H1 (cell line): ENCODE results near the gene RNF141. TPM values are rescaled to one million over a fixed set of nuclear protein-coding genes. Genes with fewer than 3 reads are reported as not detected.

ENCODE experiments used
- CBX5 ChIP-seq: fragments of 300-800, 300-1000 bp; sonication (generic); IDR thresholded peaks from 2 replicates; pipeline ENCODE4 v1.7.1; 2016; ENCODE audit warnings: antibody characterized with exemption, low read length, low read depth
- CBX8 ChIP-seq: fragments of 300-800, 300-1000 bp; sonication (generic); IDR thresholded peaks from 2 replicates; pipeline ENCODE4 v1.7.1; 2016; ENCODE audit warnings: low read depth, low read length, borderline replicate concordance
- CTBP2 ChIP-seq: IDR thresholded peaks from 2 replicates; pipeline ENCODE4 v1.7.0; 2011; ENCODE audit warnings: borderline replicate concordance, mild to moderate bottlenecking, moderate library complexity, mixed read lengths, low read length; ENCODE audit not compliant: insufficient read depth, insufficient read length
- E2F6 ChIP-seq: IDR thresholded peaks from 2 replicates; pipeline ENCODE4 v1.6.1; 2012; ENCODE audit warnings: inconsistent platforms
- EP300 ChIP-seq, 2 experiments: IDR thresholded peaks; 1 replicate in 1 of 2; 2 replicates in 1 of 2; pipeline ENCODE4 v1.6.1; 2011 to 2012; ENCODE audit warnings: low read depth in 2 of 2, low read length in 2 of 2, mild to moderate bottlenecking in 2 of 2, borderline replicate concordance in 1 of 2, inconsistent platforms in 1 of 2, moderate library complexity in 1 of 2
- EZH2 ChIP-seq: fragments of 200-600 bp; sonication (generic); IDR thresholded peaks from 2 replicates; pipeline ENCODE4 v1.7.1; 2012; ENCODE audit warnings: low read depth, mild to moderate bottlenecking, moderate library complexity, low read length, inconsistent platforms; ENCODE audit not compliant: severe bottlenecking
- HDAC6 ChIP-seq: IDR thresholded peaks from one replicate; pipeline ENCODE4 v1.7.1; 2012; ENCODE audit warnings: low read depth, mild to moderate bottlenecking, inconsistent platforms, low read length, moderate library complexity
- JUN ChIP-seq: IDR thresholded peaks from 2 replicates; pipeline ENCODE4 v1.6.1; 2011; ENCODE audit warnings: low read depth, mild to moderate bottlenecking, improper control_type of control experiment, low read length
- KDM1A ChIP-seq: fragments of 200-600, 300-600 bp; sonication (generic); IDR thresholded peaks from 2 replicates; pipeline ENCODE4 v1.7.1; 2016; ENCODE audit warnings: mild to moderate bottlenecking, low read length, borderline replicate concordance
- KDM4A ChIP-seq: IDR thresholded peaks from one replicate; pipeline ENCODE4 v1.7.1; 2012; ENCODE audit warnings: low read depth, mild to moderate bottlenecking, moderate library complexity, low read length, inconsistent platforms; ENCODE audit not compliant: severe bottlenecking
- KDM5A ChIP-seq: fragments of 200-600 bp; IDR thresholded peaks from 2 replicates; pipeline ENCODE4 v1.7.1; 2012; ENCODE audit warnings: mild to moderate bottlenecking, low read length, inconsistent platforms, mixed read lengths
- NANOG ChIP-seq: IDR thresholded peaks from 2 replicates; pipeline ENCODE4 v1.6.1; 2011; ENCODE audit warnings: low read length, low read depth, mild to moderate bottlenecking, inconsistent platforms; ENCODE audit not compliant: insufficient read depth, poor library complexity, severe bottlenecking
- NRF1 ChIP-seq: IDR thresholded peaks from 2 replicates; pipeline ENCODE4 v1.6.1; 2011; ENCODE audit warnings: mild to moderate bottlenecking, low read depth, low read length, improper control_type of control experiment
- POU5F1 ChIP-seq: IDR thresholded peaks from 2 replicates; pipeline ENCODE4 v1.6.1; 2011; ENCODE audit warnings: low read depth, mild to moderate bottlenecking, low read length, moderate library complexity
- RNF2 ChIP-seq: fragments of 200-900, 300-1000 bp; sonication (generic); IDR thresholded peaks from 2 replicates; pipeline ENCODE4 v1.7.1; 2016; ENCODE audit warnings: borderline replicate concordance, low read depth, mild to moderate bottlenecking, antibody characterized with exemption, low read length; ENCODE audit not compliant: poor library complexity, severe bottlenecking; ENCODE audit errors: missing control alignments
- SAP30 ChIP-seq: fragments of 300-600 bp; sonication (generic); IDR thresholded peaks from 2 replicates; pipeline ENCODE4 v1.7.1; 2012; ENCODE audit warnings: low read length, moderate library complexity, mild to moderate bottlenecking, inconsistent platforms; ENCODE audit not compliant: insufficient read depth, insufficient replicate concordance
- SIX5 ChIP-seq: IDR thresholded peaks from 2 replicates; pipeline ENCODE4 v1.6.1; 2011; ENCODE audit warnings: mild to moderate bottlenecking, low read depth, low read length
- TBP ChIP-seq: IDR thresholded peaks from 2 replicates; pipeline ENCODE4 v1.6.1; 2011; ENCODE audit warnings: low read depth, low read length, improper control_type of control experiment
- TCF12 ChIP-seq: IDR thresholded peaks from 2 replicates; pipeline ENCODE4 v1.6.1; 2011; ENCODE audit warnings: low read depth, mild to moderate bottlenecking, low read length
- USF2 ChIP-seq: IDR thresholded peaks from 2 replicates; pipeline ENCODE4 v1.6.1; 2011; ENCODE audit warnings: low read length, improper control_type of control experiment
- ZNF274 ChIP-seq: IDR thresholded peaks from 2 replicates; pipeline ENCODE4 v1.7.0; 2012; ENCODE audit warnings: low read length, borderline replicate concordance; ENCODE audit errors: extremely low read depth
- polyA plus RNA-seq, 7 experiments: library from polyadenylated mRNA; depleted of rRNA in 3 of 7; stranded (reverse) in 5 of 7; unstranded in 2 of 7; fragments of >200 nt in 5 of 7; fragments of 200-250 nt in 2 of 7; gene quantifications; 1 replicate in 5 of 7; 2 replicates in 1 of 7; 4 replicates in 1 of 7; pipeline versions ENCODE4 v1.2.1 to v1.2.3, GENCODE V29; 2011 to 2013; ENCODE audit warnings: missing spikeins in 2 of 7, mixed read lengths in 2 of 7
- total RNA-seq: library from RNA; stranded (reverse); fragmentation: NEBNext Ultra II Directional; extraction: Animal tissue kit (Norgen Biotek cat#: 25700); gene quantifications from 2 replicates; pipeline ENCODE4 v1.2.1, GENCODE V29; 2021

The RNF141 gene
- total and polyA plus RNA-seq, 2 of the 8 experiments (the other 6 are each of a cell fraction or from before 2014, with no cell fraction given), result 8.5 to 22.8 TPM

- peak in 1 of 2 experiments; percentile 52; a peak in 1 of 3 replicates for TF ChIP-seq EP300 (IDR thresholded peaks at IDR 0.05; ENCODE audit: borderline replicate concordance in 1 of 2, low read depth in 2 of 2, low read length in 2 of 2)
- no peak for TF ChIP-seq JUN
- TF ChIP-seq NRF1, result no peak
- 0 out of 2 replicates have a peak, but pooled peaks have one; percentile 7 for TF ChIP-seq USF2
- TF ChIP-seq HDAC6, result no peak
- TF ChIP-seq EZH2, result no peak
- TF ChIP-seq KDM5A, result peak; percentile 67
- no peak for TF ChIP-seq POU5F1
- TF ChIP-seq NANOG, result no peak
- TF ChIP-seq CBX5, result no peak
- no peak for TF ChIP-seq ZNF274
- peak; percentile 96 for TF ChIP-seq KDM4A
- TF ChIP-seq KDM1A, result no peak
- no peak for TF ChIP-seq TCF12
- TF ChIP-seq TBP, result peak; percentile 86
- no peak for TF ChIP-seq CBX8
- no peak for TF ChIP-seq SAP30
- TF ChIP-seq E2F6, result peak; percentile 41; the same call in 1 of the 2 replicates
- no peak for TF ChIP-seq SIX5
- TF ChIP-seq CTBP2, result peak; percentile 59
- no peak for TF ChIP-seq RNF2
Measured at GRCh38 chr11:10540915-10541560, at the start of gene RNF141 (continued).
